ENCODE results near the gene TRPV5. TPM values are rescaled to one million over a fixed set of nuclear protein-coding genes. Genes with fewer than 3 reads are reported as not detected.
"Not testable (repeated sequence)": the region's sequence is repeated elsewhere in the genome, so short reads cannot be mapped to it uniquely, and the experiment has no call there.

The TRPV5 gene
- total RNA-seq (under 1 TPM; under 0.01 to 0.23 TPM), polyA plus RNA-seq (not detected)

GRCh38 chr7:142933624-142934023, at the start of gene TRPV5:
TSS of gene TRPV5 (minus strand) at chr7:142933746. CDS start at chr7:142933459, 287 bp downstream.
- 78% methylated on average over 4 of the region's 4 CpGs for WGBS

GRCh38 chr7:142978402-142978801, 44.9 kb upstream of the TRPV5 start:
- not testable (repeated sequence) for DNase-seq (ENCODE audit: low spot score); H3K36me3 ChIP-seq (ENCODE audit: control insufficient read depth in 4 of 4, insufficient read depth in 3 of 4, low read depth in 1 of 4, low read length in 3 of 4); H3K9ac ChIP-seq (ENCODE audit: low read depth in 1 of 2, low read length in 2 of 2); H3K27ac ChIP-seq (ENCODE audit: low read depth in 1 of 2, low read length in 2 of 2); H3K4me3 ChIP-seq (ENCODE audit: low read depth in 1 of 3, low read length in 3 of 3); H3K27me3 ChIP-seq (ENCODE audit: control insufficient read depth in 4 of 4, insufficient read depth in 4 of 4, low read length in 3 of 4); H3K4me1 ChIP-seq (ENCODE audit: control insufficient read depth in 4 of 4, insufficient read depth in 4 of 4, low read length in 3 of 4); H3K9me3 ChIP-seq (ENCODE audit: control insufficient read depth in 4 of 4, low read length in 3 of 4)
- WGBS, result 86% methylated on average over 4 of the region's 4 CpGs

More at GRCh38 chr7:142933624-142934023, at the start of gene TRPV5:
- H3K9ac ChIP-seq (ENCODE audit: low read depth in 1 of 2, low read length in 2 of 2), result no peak within 1 kb of the TSS
- no peak for DNase-seq (ENCODE audit: low spot score)
- no peaks in the 10 kb centered on the region for H3K9me3 ChIP-seq (ENCODE audit: control insufficient read depth in 4 of 4, low read length in 3 of 4)
- no peak within 1 kb of the TSS for H3K4me3 ChIP-seq (ENCODE audit: low read depth in 1 of 3, low read length in 3 of 3)
- TF ChIP-seq MAX (IDR thresholded peaks at IDR 0.05) (no peak), NR2F2 (IDR thresholded peaks at IDR 0.05) (no peak), TAF1 (conservative IDR thresholded peaks at IDR 0.05) (no peak), EGR1 (IDR thresholded peaks at IDR 0.05; ENCODE audit: low read depth in 2 of 2) (no peak), CTCF (IDR thresholded peaks at IDR 0.05; ENCODE audit: low read depth, low read length, missing input control) (no peak), ATF3 (IDR thresholded peaks at IDR 0.05) (no peak), JUND (IDR thresholded peaks at IDR 0.05) (no peak), RAD21 (IDR thresholded peaks at IDR 0.05) (no peak)
- no peak within 1 kb of the TSS for H3K27ac ChIP-seq (ENCODE audit: low read depth in 1 of 2, low read length in 2 of 2)
- no peaks in the 10 kb centered on the region for H3K36me3 ChIP-seq (ENCODE audit: control insufficient read depth in 4 of 4, insufficient read depth in 3 of 4, low read depth in 1 of 4, low read length in 3 of 4)
- H3K27me3 ChIP-seq (ENCODE audit: control insufficient read depth in 4 of 4, insufficient read depth in 4 of 4, low read length in 3 of 4), result no peaks in the 10 kb centered on the region
- no peaks in the 10 kb centered on the region for H3K4me1 ChIP-seq (ENCODE audit: control insufficient read depth in 4 of 4, insufficient read depth in 4 of 4, low read length in 3 of 4)

DNA sequence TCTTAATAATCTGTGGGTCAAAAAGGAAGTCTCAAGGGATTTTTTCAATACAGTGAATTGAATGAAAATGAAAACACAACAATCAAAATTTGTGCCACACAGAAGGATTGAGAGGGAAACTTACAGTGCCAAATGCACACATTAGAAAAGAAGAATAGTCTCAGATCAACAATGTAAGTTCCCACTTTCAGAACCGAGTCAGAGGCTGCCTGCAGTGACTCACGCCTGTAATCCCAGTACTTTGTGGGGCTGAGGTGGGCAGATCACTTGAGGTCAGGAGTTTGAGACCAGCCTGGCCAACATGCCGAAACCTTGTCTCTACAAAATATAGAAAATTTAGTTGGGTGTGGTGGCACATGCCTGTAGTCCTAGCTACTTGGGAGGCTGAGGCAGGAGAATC, 41.1 kb upstream of the TRPV5 start:
- H3K4me3 ChIP-seq (ENCODE audit: low read depth in 1 of 3, low read length in 3 of 3), result no peak overlapping the region
- no peaks in the 10 kb centered on the region for H3K36me3 ChIP-seq (ENCODE audit: control insufficient read depth in 4 of 4, insufficient read depth in 3 of 4, low read depth in 1 of 4, low read length in 3 of 4)
- 71% methylated on average over 3 of the region's 3 CpGs for WGBS
- H3K27me3 ChIP-seq (ENCODE audit: control insufficient read depth in 4 of 4, insufficient read depth in 4 of 4, low read length in 3 of 4), result peaks cover 0 to 2% (median 0%) of the 10 kb centered on the region in 4 donors
- peaks cover 0 to 4% (median 1%) of the 10 kb centered on the region in 4 donors for H3K9me3 ChIP-seq (ENCODE audit: control insufficient read depth in 4 of 4, low read length in 3 of 4)
- H3K4me1 ChIP-seq (ENCODE audit: control insufficient read depth in 4 of 4, insufficient read depth in 4 of 4, low read length in 3 of 4), result no peaks in the 10 kb centered on the region
- H3K27ac ChIP-seq (ENCODE audit: low read depth in 1 of 2, low read length in 2 of 2), result no peak overlapping the region
- DNase-seq (ENCODE audit: low spot score), result no peak
- TF ChIP-seq, protein P1, sequence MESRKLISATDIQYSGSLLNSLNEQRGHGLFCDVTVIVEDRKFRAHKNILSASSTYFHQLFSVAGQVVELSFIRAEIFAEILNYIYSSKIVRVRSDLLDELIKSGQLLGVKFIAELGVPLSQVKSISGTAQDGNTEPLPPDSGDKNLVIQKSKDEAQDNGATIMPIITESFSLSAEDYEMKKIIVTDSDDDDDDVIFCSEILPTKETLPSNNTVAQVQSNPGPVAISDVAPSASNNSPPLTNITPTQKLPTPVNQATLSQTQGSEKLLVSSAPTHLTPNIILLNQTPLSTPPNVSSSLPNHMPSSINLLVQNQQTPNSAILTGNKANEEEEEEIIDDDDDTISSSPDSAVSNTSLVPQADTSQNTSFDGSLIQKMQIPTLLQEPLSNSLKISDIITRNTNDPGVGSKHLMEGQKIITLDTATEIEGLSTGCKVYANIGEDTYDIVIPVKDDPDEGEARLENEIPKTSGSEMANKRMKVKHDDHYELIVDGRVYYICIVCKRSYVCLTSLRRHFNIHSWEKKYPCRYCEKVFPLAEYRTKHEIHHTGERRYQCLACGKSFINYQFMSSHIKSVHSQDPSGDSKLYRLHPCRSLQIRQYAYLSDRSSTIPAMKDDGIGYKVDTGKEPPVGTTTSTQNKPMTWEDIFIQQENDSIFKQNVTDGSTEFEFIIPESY (IDR thresholded peaks at IDR 0.05), result no peak
- TF ChIP-seq SP1 (IDR thresholded peaks at IDR 0.05) (no peak), MAX (IDR thresholded peaks at IDR 0.05) (no peak)
- no peak overlapping the region for H3K9ac ChIP-seq (ENCODE audit: low read depth in 1 of 2, low read length in 2 of 2)

All from liver (tissue), 9 donors.